GM19455 (cell line): Measurements from ENCODE around the gene PDXDC1.
"Not testable (repeated sequence)": the region's sequence is repeated elsewhere in the genome, so short reads cannot be mapped to it uniquely, and the experiment has no call there.

Experiments used
- ATAC-seq: cut with Tn5 transposase; IDR thresholded peaks from one replicate; pipeline ENCODE4 v1.9.1; 2021; ENCODE audit not compliant: unreplicated experiment

Gene PDXDC1

GRCh38 chr16:14974656-14975417, at the start of gene PDXDC1:
Gene PDXDC1, plus strand, starts transcription at chr16:14975026. Its CDS starts 174 bp downstream, at chr16:14975200.
- ATAC-seq = peak; percentile 90

- ATAC-seq = not testable (repeated sequence)
Measured at GRCh38 chr16:14928064-14928714, 46.6 kb upstream of the PDXDC1 start.

- ATAC-seq = not testable (repeated sequence)
Measured at GRCh38 chr16:14929176-14929575, 45.6 kb upstream of the PDXDC1 start.

GRCh38 chr16:14930246-14930645, 44.6 kb upstream of the PDXDC1 start:
- ATAC-seq = not testable (repeated sequence)

- not testable (repeated sequence) for ATAC-seq
Measured at GRCh38 chr16:14930971-14931370, 43.9 kb upstream of the PDXDC1 start.

- not testable (repeated sequence) for ATAC-seq
Measured at GRCh38 chr16:14932581-14933375, 42.0 kb upstream of the PDXDC1 start.

GRCh38 chr16:14937143-14937542, 37.7 kb upstream of the PDXDC1 start, which contains the start of gene NPIPA1:
Gene NPIPA1, plus strand, starts transcription at chr16:14937443. Its CDS starts 0 bp downstream, at chr16:14937443.
- ATAC-seq = not testable (repeated sequence)

- not testable (repeated sequence) for ATAC-seq
Measured at GRCh38 chr16:14937994-14938393, 36.8 kb upstream of the PDXDC1 start.

- ATAC-seq = not testable (repeated sequence)
Measured at GRCh38 chr16:14942686-14943085, 32.1 kb upstream of the PDXDC1 start.

- no peak for ATAC-seq
Measured at GRCh38 chr16:14955546-14956231, 19.1 kb upstream of the PDXDC1 start.

- ATAC-seq = no peak
Measured at GRCh38 chr16:14957576-14958322, 17.1 kb upstream of the PDXDC1 start.

GRCh38 chr16:14958323-14958600, 16.6 kb upstream of the PDXDC1 start:
- ATAC-seq = no peak

- ATAC-seq = no peak
Measured at GRCh38 chr16:14958970-14959369, 15.9 kb upstream of the PDXDC1 start.

GRCh38 chr16:14961405-14962186, 13.2 kb upstream of the PDXDC1 start:
- no peak for ATAC-seq

GRCh38 chr16:14963281-14964173, 11.3 kb upstream of the PDXDC1 start:
- no peak for ATAC-seq

GRCh38 chr16:14965328-14965727, 9.5 kb upstream of the PDXDC1 start:
- ATAC-seq = no peak

- not testable (repeated sequence) for ATAC-seq
Measured at GRCh38 chr16:14969795-14970194, 5.0 kb upstream of the PDXDC1 start.

GRCh38 chr16:14971621-14972228, 3.1 kb upstream of the PDXDC1 start:
- ATAC-seq = not testable (repeated sequence)
